Small intestine (tissue), 7 donors: Measurements from ENCODE around the gene TRDN. TPM values are rescaled to one million over a fixed set of nuclear protein-coding genes. Genes with fewer than 3 reads are reported as not detected.
"Not testable (repeated sequence)": the region's sequence is repeated elsewhere in the genome, so short reads cannot be mapped to it uniquely, and the experiment has no call there.

ENCODE experiments used
- DNase-seq, 2 donors: peaks; one replicate each; pipeline versions ENCODE4 v3.0.0 to v3.0.0-alpha.2; 2013
- FAIRE-seq: peaks from 2 replicates; lab custom pipeline; 2012; peaks lifted over from hg19 to GRCh38; lab: Jason Lieb, UNC
- H3K27ac ChIP-seq, 3 donors: one replicate each; pipeline ENCODE4 v1.5.1; 2013; ENCODE audit warnings: low read length in 2 of 3, mild to moderate bottlenecking in 2 of 3, control low read depth in 1 of 3, inconsistent platforms in 1 of 3, low read depth in 1 of 3, moderate library complexity in 1 of 3
- H3K27me3 ChIP-seq, 3 donors: one replicate each; pipeline ENCODE4 v1.6.1; 2013; ENCODE audit warnings: low read length in 3 of 3, inconsistent platforms in 1 of 3; ENCODE audit not compliant: control insufficient read depth in 3 of 3, insufficient read depth in 3 of 3
- H3K36me3 ChIP-seq, 3 donors: one replicate each; pipeline ENCODE4 v1.6.1; 2013; ENCODE audit warnings: low read length in 3 of 3, inconsistent platforms in 1 of 3, low read depth in 1 of 3, mild to moderate bottlenecking in 1 of 3, moderate library complexity in 1 of 3; ENCODE audit not compliant: control insufficient read depth in 3 of 3, insufficient read depth in 2 of 3
- H3K4me1 ChIP-seq, 3 donors: one replicate each; pipeline ENCODE4 v1.6.1; 2013; ENCODE audit warnings: low read length in 2 of 3, inconsistent platforms in 1 of 3, low read depth in 1 of 3, mild to moderate bottlenecking in 1 of 3, moderate library complexity in 1 of 3; ENCODE audit not compliant: control insufficient read depth in 3 of 3, insufficient read depth in 2 of 3
- H3K4me3 ChIP-seq, 3 donors: one replicate each; pipeline ENCODE4 v1.5.1; 2013; ENCODE audit warnings: low read length in 3 of 3, control low read depth in 1 of 3, inconsistent platforms in 1 of 3, low read depth in 1 of 3, mild to moderate bottlenecking in 1 of 3, moderate library complexity in 1 of 3
- H3K9me3 ChIP-seq, 2 donors: one replicate each; pipeline ENCODE4 v1.6.1; 2013; ENCODE audit warnings: low read depth in 1 of 2, low read length in 1 of 2; ENCODE audit not compliant: control insufficient read depth in 2 of 2, insufficient read depth in 1 of 2
- WGBS, 3 donors: extraction: QIAGEN DNeasy Blood & Tissue Kit; methylation state at CpG; one replicate each; pipeline ENCODE4 v1.1.7; 2013; 5-methylcytosine and 5-hydroxymethylcytosine counted together
- polyA plus RNA-seq, 4 donors: library from polyadenylated mRNA; stranded (reverse) in 3 of 4; unstranded in 1 of 4; fragments of 200-250 nt in 3 of 4; fragments of 120-200 nt in 1 of 4; gene quantifications; one replicate each; pipeline versions ENCODE4 v1.2.1 to v1.2.3, GENCODE V29; 2013
- donor health status: healthy with polysubstance abuse.
- donor health status: control.
- donor health status: control.
- donor health status: Bipolar disorder and iron deficiency.
- donor health status: healthy.

The TRDN gene
- polyA plus RNA-seq, 4 donors = 0.01 to 0.54 (median 0.38) TPM; not detected in 1

DNA sequence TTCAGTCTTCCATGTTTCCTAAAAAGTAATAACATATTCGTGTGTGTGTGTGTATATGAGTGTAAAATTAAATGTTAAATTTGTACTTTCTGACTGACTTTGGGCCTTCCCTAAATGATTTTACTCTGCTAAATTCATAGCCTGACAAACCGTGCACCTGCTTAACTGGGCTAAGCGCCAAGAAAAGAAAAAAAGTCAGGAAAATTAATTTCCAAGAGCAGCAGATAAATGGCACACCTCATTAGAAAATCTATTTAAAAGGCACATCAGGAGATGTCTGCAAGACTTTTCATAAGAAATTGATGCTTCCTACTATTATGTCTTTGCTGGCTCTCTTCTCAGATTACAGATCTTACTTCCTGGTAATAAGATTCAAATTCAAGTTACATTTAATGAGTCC is 72.4 kb downstream of the TRDN start:
- FAIRE-seq = no peak
- WGBS, 3 donors = 8 to 35% (median 19%) methylated on average over 3 of the region's 3 CpGs
- H3K27ac ChIP-seq = no peak overlapping the region
- no peaks in the 10 kb centered on the region for H3K27me3 ChIP-seq
- H3K4me3 ChIP-seq = no peak overlapping the region
- H3K9me3 ChIP-seq = peaks cover 0 to 1% of the 10 kb centered on the region in 2 donors
- no peaks in the 10 kb centered on the region for H3K36me3 ChIP-seq
- DNase-seq = no peak
- no peaks in the 10 kb centered on the region for H3K4me1 ChIP-seq

DNA sequence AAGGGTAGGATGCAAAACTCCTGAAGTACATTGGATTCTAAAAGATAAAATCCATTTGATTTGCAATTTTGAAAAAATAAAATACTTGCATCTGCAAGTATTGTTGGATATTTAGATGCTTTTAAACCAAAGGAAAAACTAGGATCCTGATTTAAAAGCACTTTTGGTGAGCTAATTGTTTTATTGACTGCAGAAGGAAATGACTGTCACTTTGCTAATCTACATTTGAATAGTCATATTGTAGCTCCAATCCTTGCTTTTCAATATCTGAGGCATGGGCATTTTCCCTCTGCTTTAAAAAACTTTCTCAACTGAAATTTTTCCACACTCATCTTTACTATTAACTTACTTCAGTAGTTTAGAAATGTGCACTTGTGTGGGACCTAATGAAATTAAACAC is 74.1 kb downstream of the TRDN start:
- H3K27ac ChIP-seq = no peak overlapping the region
- H3K36me3 ChIP-seq = no peaks in the 10 kb centered on the region
- no peak overlapping the region for H3K4me3 ChIP-seq
- no peaks in the 10 kb centered on the region for H3K4me1 ChIP-seq
- H3K9me3 ChIP-seq = peaks cover 0 to 1% of the 10 kb centered on the region in 2 donors
- no peaks in the 10 kb centered on the region for H3K27me3 ChIP-seq
- no peak for DNase-seq
- no peak for FAIRE-seq

DNA sequence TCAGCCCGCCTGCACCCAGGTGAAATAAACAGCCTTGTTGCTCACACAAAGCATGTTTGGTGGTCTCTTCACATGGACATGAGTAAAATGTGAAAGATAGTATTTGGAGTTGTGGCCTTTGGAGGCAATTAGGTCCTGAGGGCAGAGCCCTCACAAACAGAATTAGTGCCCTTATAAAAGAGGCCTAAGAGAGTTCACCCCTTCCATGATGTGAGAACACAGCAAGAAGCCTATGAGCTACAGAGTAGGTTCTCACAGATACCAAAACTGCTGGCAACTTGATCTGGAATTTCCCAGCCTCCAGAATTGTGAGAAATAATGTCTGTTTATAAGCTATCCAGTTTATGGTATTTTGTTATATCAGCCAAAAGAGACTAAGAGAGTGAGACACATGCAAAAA is 74.5 kb downstream of the TRDN start:
- WGBS, 3 donors = 90 to 95% (median 93%) methylated on average over 1 of the region's 1 CpG
- FAIRE-seq (no peak), DNase-seq (no peak)
- no peak overlapping the region for H3K27ac ChIP-seq
- H3K27me3 ChIP-seq = no peaks in the 10 kb centered on the region
- no peak overlapping the region for H3K4me3 ChIP-seq
- H3K36me3 ChIP-seq = no peaks in the 10 kb centered on the region
- H3K9me3 ChIP-seq = peaks cover 0 to 1% of the 10 kb centered on the region in 2 donors
- no peaks in the 10 kb centered on the region for H3K4me1 ChIP-seq

DNA sequence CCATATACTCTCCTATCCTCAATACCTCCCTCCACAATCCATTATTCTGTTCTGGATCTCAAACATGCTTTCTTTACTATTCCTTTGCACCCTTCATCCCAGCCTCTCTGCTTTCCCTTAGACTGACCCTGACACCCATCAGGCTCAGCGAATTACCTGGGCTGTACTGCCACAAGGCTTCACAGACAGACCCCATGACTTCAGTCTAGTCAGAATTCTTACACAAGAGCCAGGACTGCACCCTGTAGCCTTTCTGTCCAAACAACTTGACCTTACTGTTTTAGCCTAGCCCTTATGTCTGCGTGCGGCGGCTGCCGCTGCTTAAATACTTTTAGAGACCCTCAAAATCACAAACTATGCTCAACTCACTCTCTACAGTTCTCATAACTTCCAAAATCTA is 76.9 kb downstream of the TRDN start:
- not testable (repeated sequence) for FAIRE-seq, H3K9me3 ChIP-seq, DNase-seq, H3K4me1 ChIP-seq, H3K4me3 ChIP-seq, H3K27ac ChIP-seq, H3K36me3 ChIP-seq, H3K27me3 ChIP-seq
- WGBS, 3 donors = 91 to 96% (median 94%) methylated on average over 5 of the region's 5 CpGs

DNA sequence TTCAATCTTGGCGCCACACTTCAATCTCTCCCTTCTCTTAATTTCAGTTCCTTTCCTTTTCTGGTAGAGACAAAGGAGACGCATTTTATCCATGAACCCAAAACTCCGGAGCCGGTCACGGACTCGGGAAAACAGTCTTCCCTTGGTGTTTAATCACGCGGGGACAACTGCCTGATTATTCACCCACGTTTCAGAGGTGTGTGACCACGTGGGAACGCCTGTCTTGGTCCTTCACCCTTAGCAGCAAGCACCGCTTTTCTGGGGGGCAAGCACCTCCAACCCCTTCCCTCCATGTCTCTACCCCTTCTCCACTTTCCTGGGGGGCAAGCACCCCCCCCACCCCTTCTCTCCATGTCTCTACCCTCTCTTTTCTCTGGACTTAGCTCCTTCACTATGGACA is 79.3 kb downstream of the TRDN start:
- H3K4me1 ChIP-seq, DNase-seq, FAIRE-seq, H3K27ac ChIP-seq, H3K27me3 ChIP-seq, H3K4me3 ChIP-seq, H3K36me3 ChIP-seq, H3K9me3 ChIP-seq: not testable (repeated sequence)
- WGBS, 3 donors = 91 to 93% (median 92%) methylated on average over 12 of the region's 12 CpGs

DNA sequence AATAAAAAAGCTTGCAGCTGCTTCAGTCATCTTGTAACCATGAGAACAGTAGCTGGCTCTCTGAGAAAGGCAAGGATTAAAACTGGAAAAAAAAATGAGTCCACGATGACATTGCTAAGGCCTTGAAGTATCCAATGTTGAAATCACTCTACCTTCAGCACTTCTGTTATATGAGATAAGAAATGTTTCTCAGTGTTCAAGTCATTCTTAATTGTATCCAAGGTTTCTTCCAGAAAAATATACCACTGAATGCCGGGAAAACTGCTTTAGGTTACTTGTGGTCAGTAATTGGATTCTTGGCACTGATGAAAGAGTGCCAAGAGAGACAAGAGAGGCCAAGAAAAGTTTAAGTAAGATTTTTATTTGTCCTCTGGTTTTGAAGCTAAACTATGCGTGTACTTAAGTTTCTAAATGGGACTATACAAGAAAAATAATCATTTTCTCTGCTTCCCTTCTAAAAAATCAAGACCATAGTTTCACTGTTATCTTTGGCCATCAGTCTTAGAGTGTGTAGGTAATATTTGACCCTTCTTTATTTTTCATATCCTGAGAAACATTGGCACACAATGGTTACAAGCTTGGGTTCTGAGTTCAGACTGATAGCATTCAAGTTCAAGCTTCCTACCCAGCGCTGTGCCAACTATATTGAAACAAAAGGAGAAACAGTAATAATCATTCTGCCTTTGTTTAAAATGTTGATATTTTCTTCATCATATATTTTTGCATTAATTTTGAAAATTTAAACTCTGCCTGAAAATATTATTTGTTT is 84.6 kb downstream of the TRDN start:
- DNase-seq (no peak), FAIRE-seq (no peak)
- H3K36me3 ChIP-seq = no peaks in the 10 kb centered on the region
- no peak overlapping the region for H3K4me3 ChIP-seq
- no peaks in the 10 kb centered on the region for H3K4me1 ChIP-seq
- 56 to 59% (median 58%) methylated on average over 4 of the region's 4 CpGs for WGBS, 3 donors
- H3K27me3 ChIP-seq = no peaks in the 10 kb centered on the region
- no peaks in the 10 kb centered on the region for H3K9me3 ChIP-seq
- no peak overlapping the region for H3K27ac ChIP-seq

DNA sequence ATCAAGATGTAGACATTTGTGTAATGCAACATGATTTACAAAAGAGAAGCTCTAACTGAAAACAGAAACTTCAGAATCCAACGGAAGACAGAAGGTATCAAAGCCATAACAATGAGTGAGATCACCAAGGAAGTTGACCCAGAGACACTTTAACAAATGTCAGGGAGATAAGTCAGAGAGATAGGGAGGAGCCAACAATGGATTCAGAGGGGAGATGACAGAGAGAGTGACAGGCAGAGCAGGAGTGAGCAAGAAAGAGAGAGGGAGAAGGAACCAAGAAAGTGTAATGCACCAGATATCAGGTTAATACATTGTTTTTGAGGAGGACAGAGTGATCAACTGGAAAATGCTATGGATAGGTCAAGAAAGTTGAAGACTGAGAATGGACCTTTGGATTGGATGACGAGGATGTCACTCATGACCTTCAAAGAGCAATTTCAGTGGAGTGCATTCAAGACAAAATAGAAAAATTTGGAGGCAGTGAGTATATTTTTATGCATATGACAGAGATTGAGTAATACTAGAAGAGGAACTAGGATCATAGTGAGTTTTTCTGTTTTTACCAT is 86.6 kb downstream of the TRDN start:
- Histone ChIP-seq H3K27ac (no peak overlapping the region), H3K27me3 (no peaks in the 10 kb centered on the region), H3K36me3 (no peaks in the 10 kb centered on the region), H3K9me3 (no peaks in the 10 kb centered on the region), H3K4me3 (no peak overlapping the region), H3K4me1 (no peaks in the 10 kb centered on the region)
- 45 to 63% (median 49%) methylated on average over 2 of the region's 2 CpGs for WGBS, 3 donors
- FAIRE-seq (no peak), DNase-seq (no peak)

DNA sequence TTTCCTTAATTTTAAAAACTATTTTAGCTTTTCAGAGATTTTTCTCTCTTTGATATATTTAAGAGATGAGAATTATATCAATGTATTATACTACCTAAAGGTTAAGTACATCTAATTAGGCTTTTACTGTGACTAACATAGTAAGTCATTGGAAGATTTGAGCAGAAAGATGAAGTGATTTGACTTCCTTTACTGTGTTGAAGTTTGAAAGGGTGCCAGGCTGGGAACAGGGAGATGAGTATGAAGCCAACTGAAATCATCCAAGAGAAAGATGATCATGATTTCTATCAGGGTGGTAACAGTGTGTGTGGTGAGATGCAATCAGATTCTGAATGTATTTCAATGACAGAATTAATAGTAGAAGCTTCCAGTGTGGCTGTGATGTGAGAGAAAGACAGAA is 87.3 kb downstream of the TRDN start:
- H3K4me1 ChIP-seq = no peaks in the 10 kb centered on the region
- FAIRE-seq (no peak), DNase-seq (no peak)
- H3K36me3 ChIP-seq = no peaks in the 10 kb centered on the region
- no peak overlapping the region for H3K27ac ChIP-seq
- H3K4me3 ChIP-seq = no peak overlapping the region
- no peaks in the 10 kb centered on the region for H3K27me3 ChIP-seq
- H3K9me3 ChIP-seq = no peaks in the 10 kb centered on the region
